ENCODE measurements around the gene PRPSAP2. TPM values are rescaled to one million over a fixed set of nuclear protein-coding genes. Genes with fewer than 3 reads are reported as not detected.

Gene PRPSAP2
- total and polyA plus RNA-seq, 2 of the 8 experiments (the other 6 are each of a cell fraction or from before 2014, with no cell fraction given) = 28.7 to 50.5 TPM

- TF ChIP-seq EZH2 (IDR thresholded peaks at IDR 0.05; ENCODE audit: low read depth, low read length, severe bottlenecking) (no peak), POU5F1 (IDR thresholded peaks at IDR 0.05; ENCODE audit: low read depth, low read length) (no peak), KDM5A (IDR thresholded peaks at IDR 0.05; ENCODE audit: low read length) (no peak), SP1 (IDR thresholded peaks at IDR 0.05; ENCODE audit: low read depth, low read length) (no peak)
Measured at GRCh38 chr17:18928628-18929125, 70.7 kb downstream of the PRPSAP2 start (continued).

Measured in H1 (cell line).